Stimulated activated CD4-positive, alpha-beta T cell treated with anti-CD3 and anti-CD28 coated beads, Interleukin-1b, Interleukin-23, amount 100 ng/mL, for 4 hours (primary cell): ENCODE results near the gene MYO1F.
"Not testable (repeated sequence)": the region's sequence is repeated elsewhere in the genome, so short reads cannot be mapped to it uniquely, and the experiment has no call there.

Source experiments
- DNase-seq, 2 donors: peaks; one replicate each; pipeline ENCODE4 v3.0.0-alpha.2; 2020; ENCODE audit warnings: low read depth in 2 of 2

The MYO1F gene

DNA sequence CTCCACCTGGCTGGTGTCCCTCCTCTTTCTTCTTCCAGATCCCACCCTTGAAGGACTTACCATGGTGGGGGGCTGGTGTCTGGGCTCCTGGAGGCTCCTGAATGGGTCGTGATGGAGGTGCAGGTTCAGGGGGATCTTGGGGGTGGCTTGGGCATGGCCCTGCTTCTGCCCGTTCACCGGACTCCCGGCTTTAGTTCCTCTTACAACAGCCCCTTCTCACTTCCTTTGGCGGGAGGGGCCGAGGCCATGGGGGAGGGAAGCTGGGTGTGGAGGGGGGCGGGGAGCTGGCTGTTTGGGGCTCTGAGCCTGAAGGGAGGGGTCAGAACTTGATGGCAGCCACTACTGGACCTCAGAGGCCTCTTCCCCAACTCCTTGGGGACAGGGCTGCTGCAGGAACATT, at the start of gene MYO1F:
Gene MYO1F (minus strand): TSS at position 196 of the 400 bp plus-strand sequence. CDS start 133 bp downstream, at position 63.
- DNase-seq = no peak

GRCh38 chr19:8626842-8627241, 49.6 kb upstream of the MYO1F start:
- DNase-seq = no peak

DNA sequence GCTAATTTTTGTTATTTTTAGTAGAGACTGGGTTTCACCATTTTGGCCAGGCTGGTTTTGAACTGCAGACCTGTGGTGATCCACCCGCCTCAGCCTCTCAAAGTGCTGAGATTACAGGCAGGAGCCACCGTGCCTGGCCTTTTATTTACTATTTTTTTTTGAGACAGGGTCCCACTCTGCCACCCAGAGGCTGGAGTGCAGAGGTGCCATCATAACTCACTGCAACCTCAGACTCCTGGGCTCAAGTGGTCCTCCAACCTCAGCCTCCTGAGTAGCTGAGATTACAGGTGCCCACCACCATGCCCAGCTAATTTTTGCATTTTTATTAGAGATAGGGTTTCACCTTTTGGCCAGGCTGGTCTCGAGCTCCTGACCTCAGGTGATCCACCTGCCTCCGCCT, 45.6 kb upstream of the MYO1F start:
- not testable (repeated sequence) for DNase-seq

DNA sequence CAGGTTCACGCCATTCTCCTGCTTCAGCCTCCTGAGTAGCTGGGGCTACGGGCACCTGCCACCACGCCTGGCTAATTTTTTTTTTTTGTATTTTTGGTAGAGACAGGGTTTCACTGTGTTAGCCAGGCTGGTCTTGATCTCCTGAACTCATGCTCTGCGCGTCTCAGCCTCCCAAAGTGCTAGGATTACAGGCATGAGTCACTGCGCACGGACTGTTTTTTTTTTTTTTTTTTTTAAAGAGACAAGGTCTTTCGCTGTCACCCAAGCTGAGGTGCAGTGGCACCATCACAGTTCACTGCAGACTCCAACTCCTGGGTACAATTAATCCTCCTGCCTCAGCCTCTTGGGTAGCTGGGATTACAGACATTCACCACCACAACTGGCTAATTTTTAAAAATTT, 41.5 kb upstream of the MYO1F start:
- no peak for DNase-seq

GRCh38 chr19:8617984-8618383, 40.7 kb upstream of the MYO1F start:
- DNase-seq = no peak

GRCh38 chr19:8617325-8617724, 40.1 kb upstream of the MYO1F start:
- not testable (repeated sequence) for DNase-seq

DNA sequence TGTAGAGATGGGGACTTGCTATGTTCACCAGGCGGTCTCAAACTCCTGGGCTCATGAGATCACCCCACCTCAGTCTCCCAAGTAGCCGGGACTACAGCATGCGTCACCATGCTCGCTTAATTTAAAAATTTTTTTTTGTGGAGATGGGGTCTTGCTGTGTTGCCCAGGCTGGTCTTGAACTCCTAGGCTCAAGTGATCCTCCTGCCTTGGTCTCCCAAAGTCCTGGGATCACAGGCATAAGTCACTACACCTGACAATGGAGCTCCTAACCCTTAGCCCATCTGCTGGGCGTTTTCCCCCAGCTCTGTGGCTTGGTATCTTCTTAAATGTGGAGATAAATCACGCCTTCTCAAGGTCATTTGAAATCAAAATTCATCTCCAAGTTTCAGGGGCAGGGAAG, 39.6 kb upstream of the MYO1F start:
- no peak for DNase-seq

DNA sequence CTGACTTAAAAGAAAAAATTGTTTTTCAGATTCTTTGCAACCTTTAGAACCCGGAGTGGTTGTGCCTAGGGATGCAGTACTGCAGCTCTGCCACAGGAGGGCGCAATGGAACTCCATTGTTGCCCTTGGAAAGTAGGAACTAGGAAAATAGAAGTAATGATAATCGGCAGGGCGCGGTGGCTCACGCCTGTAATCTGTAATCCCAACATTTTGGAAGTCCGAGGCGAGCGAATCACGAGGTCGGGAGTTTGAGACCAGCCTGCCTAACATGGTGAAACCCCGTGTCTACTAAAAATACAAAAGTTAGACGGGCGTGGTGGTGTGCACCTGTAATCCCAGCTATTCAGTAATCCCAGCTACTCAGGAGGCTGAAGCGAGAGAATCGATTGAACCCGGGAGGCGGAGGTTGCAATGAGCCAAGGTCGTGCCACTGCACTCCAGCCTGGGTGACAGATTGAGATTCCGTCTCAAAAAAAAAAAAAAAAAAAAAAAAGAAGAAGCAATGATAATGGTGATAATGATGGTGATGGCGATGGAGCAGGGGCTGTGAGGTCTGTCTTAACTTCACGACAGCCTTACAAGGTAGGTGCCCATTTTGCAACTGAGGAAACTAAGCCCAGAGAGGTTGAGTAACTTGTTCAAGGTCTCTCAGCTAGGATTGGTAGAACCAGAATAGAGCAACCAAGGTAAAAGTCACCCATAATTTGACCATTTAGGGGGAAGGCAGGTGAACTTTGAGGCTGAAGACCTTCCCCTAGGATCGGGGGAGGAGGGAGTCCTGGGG, 38.8 kb upstream of the MYO1F start:
- peak; percentile 42 to 43 for DNase-seq

DNA sequence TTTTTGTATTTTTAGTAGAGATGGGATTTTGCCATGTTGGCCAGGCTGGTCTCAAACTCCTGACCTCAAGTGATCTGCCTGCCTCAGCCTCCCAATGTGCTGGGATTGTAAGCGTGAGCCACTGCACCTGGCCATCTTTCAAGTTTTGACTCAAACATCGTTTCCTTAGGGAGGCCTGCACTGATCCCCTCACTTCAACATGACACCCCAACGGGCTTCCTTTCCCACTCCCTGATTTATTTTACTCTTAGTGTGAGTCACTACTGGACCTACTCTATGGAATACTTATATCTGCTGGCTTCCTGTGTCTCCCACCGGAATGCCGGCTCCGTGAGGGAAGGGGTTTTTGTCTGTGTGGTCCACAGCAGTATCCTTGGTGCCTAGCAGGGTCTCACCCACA, 37.8 kb upstream of the MYO1F start:
- DNase-seq = no peak

- no peak for DNase-seq
Measured at GRCh38 chr19:8614455-8614854, 37.2 kb upstream of the MYO1F start.

GRCh38 chr19:8612807-8613171, 35.5 kb upstream of the MYO1F start:
- DNase-seq = no peak

GRCh38 chr19:8611877-8612806, 34.9 kb upstream of the MYO1F start:
- no peak for DNase-seq

DNA sequence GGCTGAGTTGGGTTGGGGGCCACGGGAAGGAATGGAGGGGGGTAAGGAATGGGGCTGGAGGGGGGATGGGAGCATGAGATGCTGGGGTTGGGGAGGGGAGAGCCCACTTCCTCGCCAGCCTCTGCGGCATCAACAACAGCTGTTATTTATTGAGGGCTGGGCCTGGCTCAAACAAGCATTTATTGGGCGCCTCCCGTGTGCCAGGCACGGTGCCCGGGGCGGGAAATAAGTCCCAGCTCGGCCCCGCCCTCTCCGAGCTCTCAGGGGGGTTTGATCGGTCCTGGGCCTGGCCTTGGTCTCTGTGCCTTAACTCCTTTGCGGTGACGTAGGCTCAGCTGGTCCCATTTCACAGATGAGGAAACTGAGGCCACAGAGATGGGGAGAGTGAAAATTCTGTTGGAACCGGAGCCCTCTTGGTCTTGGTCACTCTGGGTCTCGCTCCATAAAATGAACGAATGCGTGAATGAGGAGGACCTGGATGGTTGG, 34.2 kb upstream of the MYO1F start:
- DNase-seq = no peak

GRCh38 chr19:8610936-8611300, 33.7 kb upstream of the MYO1F start:
- no peak for DNase-seq

DNA sequence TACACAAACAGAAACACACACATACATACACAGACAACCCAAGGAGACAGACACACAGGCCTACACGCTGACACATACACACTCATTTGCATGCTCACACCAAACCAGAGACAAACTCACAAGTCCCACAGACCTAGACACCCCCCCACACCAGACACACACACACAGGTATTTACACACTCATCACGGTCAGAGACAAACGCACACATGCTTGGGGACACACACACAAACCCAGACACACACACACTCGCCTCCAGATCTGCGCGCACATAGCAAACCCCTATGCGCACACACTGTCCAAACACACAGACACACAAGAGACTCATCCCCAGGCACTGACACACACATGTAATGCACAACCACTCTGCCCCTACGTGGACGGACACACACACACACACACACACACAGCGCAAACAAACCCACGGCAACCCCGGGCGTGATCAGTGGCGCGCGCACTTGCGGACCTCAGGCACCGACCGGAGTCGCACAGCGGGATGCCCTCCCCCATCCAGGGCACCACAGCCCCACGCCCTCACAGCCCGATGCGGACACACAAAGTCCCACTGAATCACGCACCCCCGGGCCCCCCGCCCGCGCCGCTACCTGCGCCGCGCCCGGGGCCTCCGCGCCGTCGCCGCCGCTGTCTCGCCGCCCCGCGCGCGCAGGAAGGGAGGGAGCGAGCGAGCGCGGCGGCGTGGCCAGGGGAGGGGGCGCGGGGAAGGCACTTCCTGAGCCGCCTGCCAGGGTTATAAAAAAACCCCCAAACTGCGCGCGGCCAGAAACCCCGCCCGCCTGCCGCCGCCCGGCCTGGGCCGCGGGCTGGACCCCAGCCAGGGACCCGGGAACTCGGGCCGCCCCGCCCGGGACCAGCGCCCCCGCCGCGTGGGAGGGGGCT, 33.0 kb upstream of the MYO1F start, which contains the start of gene ADAMTS10:
Gene ADAMTS10 (minus strand): TSS at position 675 of the 895 bp plus-strand sequence. CDS start 5,005 bp downstream, outside the sequence.
- peak; percentile 14 to 15 for DNase-seq

DNA sequence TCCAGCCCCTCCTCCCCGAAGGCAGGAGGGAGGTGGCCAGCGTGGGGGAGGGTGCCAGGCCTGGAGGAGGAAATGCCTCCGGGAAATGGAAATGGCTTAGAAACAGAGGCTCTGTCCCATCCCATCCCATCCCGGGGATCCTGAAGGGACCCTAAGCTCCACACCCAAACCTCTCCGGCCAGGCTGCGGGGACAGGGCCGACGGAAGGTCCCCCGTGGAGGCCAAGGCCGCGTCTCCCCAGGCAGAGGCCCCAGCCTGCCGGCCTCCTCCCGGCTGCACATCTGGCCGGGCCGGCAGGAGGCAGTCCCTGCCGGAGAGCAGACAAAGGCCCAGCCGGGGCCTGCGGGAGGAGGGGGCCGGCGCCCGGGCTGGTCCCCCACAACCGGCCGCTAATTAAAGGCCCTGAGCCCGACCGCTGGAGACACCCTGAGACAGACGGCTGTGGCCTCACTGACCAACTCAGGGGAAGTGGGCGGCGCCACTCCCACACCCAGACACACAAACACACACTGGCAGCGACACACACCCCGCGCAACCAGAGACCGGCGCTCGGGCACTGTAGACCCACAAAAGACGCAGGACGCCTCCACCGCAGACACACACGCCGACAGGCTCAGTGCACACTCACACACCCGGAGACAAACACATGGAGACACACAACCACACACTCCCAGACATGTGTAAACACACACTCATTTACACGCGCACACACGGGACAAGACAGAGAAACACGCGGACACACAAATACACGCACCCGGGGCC, 32.2 kb upstream of the MYO1F start:
- no peak for DNase-seq

- DNase-seq = no peak
Measured at GRCh38 chr19:8608941-8609278, 31.7 kb upstream of the MYO1F start.

DNA sequence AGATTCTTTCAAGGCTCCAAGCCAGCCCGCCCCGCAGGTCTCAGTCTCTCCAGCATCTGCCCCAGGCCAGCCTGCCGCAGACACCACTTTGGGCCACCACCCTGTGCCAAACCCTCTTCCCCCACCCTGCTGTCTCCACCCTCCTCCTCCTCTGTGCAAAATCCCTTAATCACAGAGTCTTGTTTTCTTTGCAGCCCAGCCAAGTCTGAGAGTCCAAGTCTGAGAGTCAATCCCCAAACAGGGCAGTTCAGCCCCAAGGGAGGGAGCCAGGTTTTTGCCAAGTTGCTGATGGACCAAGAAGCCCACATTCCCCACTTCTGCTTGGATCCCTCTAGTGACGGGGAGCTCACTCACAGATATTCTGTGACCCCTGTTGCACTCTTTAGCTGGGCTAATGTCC, 30.1 kb upstream of the MYO1F start:
- DNase-seq = no peak

DNA sequence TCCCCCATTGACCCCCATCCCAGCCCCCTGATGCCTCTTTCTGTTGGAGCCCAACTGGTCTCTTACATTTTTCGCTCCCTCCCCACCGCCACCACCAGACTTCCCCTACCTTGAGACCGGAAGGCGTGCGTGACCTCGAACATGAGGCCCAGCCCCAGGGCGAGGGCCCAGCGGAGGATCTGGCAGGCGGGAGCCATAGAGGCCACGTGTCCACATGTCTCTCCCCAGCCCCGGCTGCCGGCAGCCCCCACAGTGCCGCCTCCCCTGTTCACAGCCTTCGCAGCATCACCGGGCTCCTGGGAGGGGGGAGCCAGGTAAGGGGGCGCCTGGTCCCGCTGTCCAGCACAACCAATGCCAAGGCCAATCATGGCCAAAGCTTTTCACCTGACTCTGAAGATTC, 28.3 kb upstream of the MYO1F start:
- no peak for DNase-seq

- DNase-seq = no peak
Measured at GRCh38 chr19:8601796-8602195, 24.6 kb upstream of the MYO1F start.

DNA sequence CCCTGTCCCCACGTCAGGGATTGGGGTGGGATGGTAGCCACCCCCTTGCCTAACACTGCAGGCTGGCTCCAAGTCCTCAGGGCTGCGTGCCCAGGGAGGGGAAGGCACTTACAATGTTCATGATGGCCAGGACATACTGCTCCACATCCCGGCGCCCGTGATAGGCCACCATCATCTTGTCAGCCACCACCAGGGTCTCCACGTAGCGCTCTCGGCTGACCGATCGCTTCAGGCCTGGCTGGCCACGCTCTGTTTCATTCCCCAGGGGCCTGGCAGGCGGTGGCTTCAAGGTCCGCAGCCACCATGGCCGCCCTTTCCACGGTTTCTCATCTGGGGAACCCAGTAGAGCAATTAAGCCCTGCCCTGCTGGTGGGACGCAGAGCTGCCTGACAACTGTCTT, 23.6 kb upstream of the MYO1F start:
- DNase-seq = no peak
